MM.1S (cell line): ENCODE results near the gene UBAC1.

Source experiments
- EZH2 ChIP-seq: fragments of 300-600 bp; sonication (generic); optimal IDR thresholded peaks from 2 replicates; pipeline ENCODE3; 2017; ENCODE audit warnings: low read depth, mild to moderate bottlenecking, antibody characterized with exemption, low read length, mixed read lengths
- TF ChIP-seq, protein P1 (sequence below): fragments of 300-600 bp; sonication (generic); IDR thresholded peaks from 2 replicates; pipeline ENCODE4 v1.5.1; 2016; ENCODE audit warnings: antibody characterized with exemption, low read length, mixed read lengths

DNA sequence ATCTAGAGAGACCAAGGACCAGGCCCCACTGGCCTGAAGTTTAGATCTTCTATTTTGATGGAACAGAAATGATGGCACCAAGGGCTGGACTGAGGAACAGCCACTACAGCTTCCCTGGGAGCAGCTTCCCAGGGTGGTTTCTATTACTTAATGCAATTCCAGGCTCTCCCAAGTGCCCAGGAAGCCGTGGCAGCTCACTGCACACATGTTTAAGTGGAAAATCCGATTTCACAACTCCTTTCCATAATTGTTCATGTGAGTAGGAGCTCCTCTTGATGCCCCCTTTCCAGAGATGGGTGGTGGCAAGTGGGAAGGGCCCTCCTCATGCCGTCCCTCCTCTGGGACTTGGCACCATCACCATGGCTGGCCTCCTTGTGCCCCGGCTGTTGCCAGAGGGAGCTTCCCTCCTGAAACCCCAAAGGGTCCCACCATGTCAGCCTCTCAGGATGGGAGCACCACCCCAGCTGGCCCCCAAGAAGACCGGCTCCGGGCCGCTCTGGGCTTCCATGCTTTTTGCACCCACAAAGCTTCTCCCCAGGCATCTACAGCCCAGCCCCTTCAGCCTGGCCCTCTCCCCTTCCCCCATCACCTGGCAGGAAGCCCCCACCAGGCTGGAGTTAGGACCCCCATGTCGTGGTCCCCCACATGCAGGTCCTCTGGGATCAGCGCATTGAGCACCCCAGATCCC, 9.1 kb upstream of the UBAC1 start:
- TF ChIP-seq, protein P1, sequence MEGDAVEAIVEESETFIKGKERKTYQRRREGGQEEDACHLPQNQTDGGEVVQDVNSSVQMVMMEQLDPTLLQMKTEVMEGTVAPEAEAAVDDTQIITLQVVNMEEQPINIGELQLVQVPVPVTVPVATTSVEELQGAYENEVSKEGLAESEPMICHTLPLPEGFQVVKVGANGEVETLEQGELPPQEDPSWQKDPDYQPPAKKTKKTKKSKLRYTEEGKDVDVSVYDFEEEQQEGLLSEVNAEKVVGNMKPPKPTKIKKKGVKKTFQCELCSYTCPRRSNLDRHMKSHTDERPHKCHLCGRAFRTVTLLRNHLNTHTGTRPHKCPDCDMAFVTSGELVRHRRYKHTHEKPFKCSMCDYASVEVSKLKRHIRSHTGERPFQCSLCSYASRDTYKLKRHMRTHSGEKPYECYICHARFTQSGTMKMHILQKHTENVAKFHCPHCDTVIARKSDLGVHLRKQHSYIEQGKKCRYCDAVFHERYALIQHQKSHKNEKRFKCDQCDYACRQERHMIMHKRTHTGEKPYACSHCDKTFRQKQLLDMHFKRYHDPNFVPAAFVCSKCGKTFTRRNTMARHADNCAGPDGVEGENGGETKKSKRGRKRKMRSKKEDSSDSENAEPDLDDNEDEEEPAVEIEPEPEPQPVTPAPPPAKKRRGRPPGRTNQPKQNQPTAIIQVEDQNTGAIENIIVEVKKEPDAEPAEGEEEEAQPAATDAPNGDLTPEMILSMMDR, result no peak
- no peak for TF ChIP-seq EZH2
